ENCODE results near the gene SLC38A6. TPM values are rescaled to one million over a fixed set of nuclear protein-coding genes. Genes with fewer than 3 reads are reported as not detected.

The SLC38A6 gene
- total and polyA plus RNA-seq, 9 of the 15 experiments (the other 6 are each of a cell fraction or from before 2014, with no cell fraction given) = 9.8 to 40.3 (median 17.6) TPM

GRCh38 chr14:60980811-60981632, at the start of gene SLC38A6, which contains the start of gene TRMT5 (continued):
- TF ChIP-seq ZNF830 (CRISPR knock-in tag; IDR thresholded peaks at IDR 0.05) = no peak
- peak; percentile 72; the same call in 1 of the 2 replicates for TF ChIP-seq MYC (IDR thresholded peaks at IDR 0.05; ENCODE audit: low read depth, low read length)
- TF ChIP-seq MYC (CRISPR knock-in tag; IDR thresholded peaks at IDR 0.05; ENCODE audit: borderline replicate concordance, low read depth) = 0 out of 2 replicates have a peak, but pooled peaks have one; percentile 43
- no peak for TF ChIP-seq ZNF184 (CRISPR knock-in tag; IDR thresholded peaks at IDR 0.05)
- peak; percentile 26; the same call in 1 of the 2 replicates for TF ChIP-seq CREB3L1 (IDR thresholded peaks at IDR 0.05; ENCODE audit: borderline replicate concordance, low read depth)
- TF ChIP-seq CXXC5 (CRISPR knock-in tag; IDR thresholded peaks at IDR 0.05) = peak; percentile 71
- TF ChIP-seq ELK3 (CRISPR knock-in tag; IDR thresholded peaks at IDR 0.05) = no peak
- no peak for TF ChIP-seq ZBTB40 (IDR thresholded peaks at IDR 0.05)
- no peak for TF ChIP-seq ZBTB40 (CRISPR knock-in tag; IDR thresholded peaks at IDR 0.05)
- TF ChIP-seq DACH1 (IDR thresholded peaks at IDR 0.05; ENCODE audit: partially characterized antibody) = no peak
- 0 out of 2 replicates have a peak, but pooled peaks have one; percentile 2 for TF ChIP-seq CBFA2T3 (IDR thresholded peaks at IDR 0.05)
- TF ChIP-seq ZNF212 (CRISPR knock-in tag; IDR thresholded peaks at IDR 0.05) = no peak
- no peak for TF ChIP-seq SRSF9 (IDR thresholded peaks at IDR 0.05; ENCODE audit: borderline replicate concordance, low read depth, low read length)
- peak; percentile 33; the same call in 1 of the 2 replicates for TF ChIP-seq USF1 (CRISPR knock-in tag; IDR thresholded peaks at IDR 0.05)
- no peak for TF ChIP-seq GATAD2B (IDR thresholded peaks at IDR 0.05; ENCODE audit: borderline replicate concordance)
- no peak for TF ChIP-seq ZNF354B (CRISPR knock-in tag; IDR thresholded peaks at IDR 0.05)

Measured in K562 (cell line).